Measurements from ENCODE around the gene SLC34A2. TPM values are rescaled to one million over a fixed set of nuclear protein-coding genes. Genes with fewer than 3 reads are reported as not detected.

SLC34A2 gene
- total RNA-seq, 2 donors from 2014 or later: 3.3 TPM; not detected in 1

- no peak for TF ChIP-seq CTCF (IDR thresholded peaks at IDR 0.05)
- H3K4me1 ChIP-seq: no peaks in the 10 kb centered on the region
- no peak overlapping the region for H3K4me3 ChIP-seq
- no peak overlapping the region for H3K27ac ChIP-seq
- DNase-seq: no peak
- no peaks in the 10 kb centered on the region for H3K9me3 ChIP-seq
- H3K36me3 ChIP-seq: no peaks in the 10 kb centered on the region
- H3K27me3 ChIP-seq: no peaks in the 10 kb centered on the region
- H3K9ac ChIP-seq (ENCODE audit: low read depth in 2 of 2, low read length in 2 of 2): no peak overlapping the region
- intact Hi-C loops (cut with DNase I): no loop called here
These were observed 48.2 kb downstream of the SLC34A2 start for GRCh38 chr4:25703731-25704388.

GRCh38 chr4:25704516-25704915 lies 48.9 kb downstream of the SLC34A2 start:
- Histone ChIP-seq H3K27ac (no peak overlapping the region), H3K9ac (ENCODE audit: low read depth in 2 of 2, low read length in 2 of 2) (no peak overlapping the region), H3K36me3 (no peaks in the 10 kb centered on the region), H3K27me3 (no peaks in the 10 kb centered on the region), H3K4me3 (no peak overlapping the region), H3K9me3 (no peaks in the 10 kb centered on the region), H3K4me1 (no peaks in the 10 kb centered on the region)
- intact Hi-C loops (cut with DNase I): no loop called here
- no peak for TF ChIP-seq CTCF (IDR thresholded peaks at IDR 0.05)
- DNase-seq: no peak

- Histone ChIP-seq H3K9ac (ENCODE audit: low read depth in 2 of 2, low read length in 2 of 2) (no peak overlapping the region), H3K4me3 (no peak overlapping the region), H3K9me3 (no peaks in the 10 kb centered on the region), H3K27me3 (no peaks in the 10 kb centered on the region), H3K36me3 (no peaks in the 10 kb centered on the region), H3K27ac (no peak overlapping the region), H3K4me1 (no peaks in the 10 kb centered on the region)
- no peak for DNase-seq
- intact Hi-C loops (cut with DNase I): no loop called here
- TF ChIP-seq CTCF (IDR thresholded peaks at IDR 0.05): no peak
These were observed 55.0 kb downstream of the SLC34A2 start for GRCh38 chr4:25710637-25711036.

GRCh38 chr4:25712611-25713010 lies 57.0 kb downstream of the SLC34A2 start:
- Histone ChIP-seq H3K9ac (ENCODE audit: low read depth in 2 of 2, low read length in 2 of 2) (no peak overlapping the region), H3K4me3 (no peak overlapping the region), H3K9me3 (no peaks in the 10 kb centered on the region), H3K27ac (no peak overlapping the region), H3K36me3 (no peaks in the 10 kb centered on the region), H3K27me3 (no peaks in the 10 kb centered on the region), H3K4me1 (no peaks in the 10 kb centered on the region)
- no peak for TF ChIP-seq CTCF (IDR thresholded peaks at IDR 0.05)
- intact Hi-C loops (cut with DNase I): no loop called here
- DNase-seq: no peak

GRCh38 chr4:25713812-25714211 lies 58.2 kb downstream of the SLC34A2 start:
- no peak for TF ChIP-seq CTCF (IDR thresholded peaks at IDR 0.05)
- Histone ChIP-seq H3K4me1 (no peaks in the 10 kb centered on the region), H3K9ac (ENCODE audit: low read depth in 2 of 2, low read length in 2 of 2) (no peak overlapping the region), H3K9me3 (no peaks in the 10 kb centered on the region), H3K36me3 (no peaks in the 10 kb centered on the region), H3K4me3 (no peak overlapping the region), H3K27me3 (no peaks in the 10 kb centered on the region), H3K27ac (no peak overlapping the region)
- no peak for DNase-seq
- intact Hi-C loops (cut with DNase I): no loop called here
